HFF-Myc (cell line): Measurements from ENCODE around the gene PDE6B.

Source experiments
- DNase-seq: peaks from one replicate; pipeline ENCODE4 v3.0.0-alpha.2; 2011; ENCODE audit warnings: low read depth; ENCODE audit errors: extremely low read depth
- H3K4me3 ChIP-seq: replicated peaks from 2 replicates; pipeline ENCODE4 v1.5.1; 2011; ENCODE audit warnings: low read depth, mild to moderate bottlenecking, control low read depth, low read length
- CTCF ChIP-seq: IDR thresholded peaks from 2 replicates; pipeline ENCODE4 v1.5.1; 2012; ENCODE audit warnings: mild to moderate bottlenecking, low read depth, low read length, control low read depth; ENCODE audit errors: missing control alignments

Gene PDE6B

GRCh38 chr4:650461-650860 lies 25.1 kb downstream of the PDE6B start:
- DNase-seq: no peak
- H3K4me3 ChIP-seq: no peak overlapping the region

GRCh38 chr4:650951-651883 lies 25.8 kb downstream of the PDE6B start:
- no peak for DNase-seq
- H3K4me3 ChIP-seq: no peak overlapping the region
- no peak for TF ChIP-seq CTCF

More at GRCh38 chr4:650461-650860, 25.1 kb downstream of the PDE6B start:
- no peak for TF ChIP-seq CTCF

GRCh38 chr4:651884-652642 lies 26.7 kb downstream of the PDE6B start:
- no peak for DNase-seq
- H3K4me3 ChIP-seq: no peak overlapping the region
- TF ChIP-seq CTCF: no peak

GRCh38 chr4:653080-653821 lies 27.9 kb downstream of the PDE6B start:
- DNase-seq: no peak
- no peak overlapping the region for H3K4me3 ChIP-seq
- no peak for TF ChIP-seq CTCF

GRCh38 chr4:653831-654502 lies 28.6 kb downstream of the PDE6B start:
- H3K4me3 ChIP-seq: no peak overlapping the region
- DNase-seq: no peak
- no peak for TF ChIP-seq CTCF

- no peak overlapping the region for H3K4me3 ChIP-seq
- TF ChIP-seq CTCF: no peak
- DNase-seq: no peak
Measured at GRCh38 chr4:654503-654845, 29.1 kb downstream of the PDE6B start.
